HL-60/S4 treated with phorbol 12-myristate 13-acetate at 8.2 ng/mL for 4 days and 3 days (cell line): Measurements from ENCODE around the gene HOXB6.

Experiments used
- in situ Hi-C: fragments of 300-500 bp; cut with MboI; formaldehyde crosslinking; loops from 2 replicates; pipeline ENCODE4 v1.15.0; 2022; ENCODE audit warnings: low sequenced_read_pairs

HOXB6 gene

GRCh38 chr17:48596735-48597527, 7.9 kb downstream of the HOXB6 start:
- in situ Hi-C loops: loop anchor here (10.0 kb wide), 1 partner anchor 262 kb away; no protein-coding TSS in a partner anchor

- in situ Hi-C loops: loop anchor here (10.0 kb wide), 1 partner anchor 261 kb away; no protein-coding TSS in a partner anchor
These were observed 8.6 kb downstream of the HOXB6 start for GRCh38 chr17:48596000-48596734.

- in situ Hi-C loops: loop anchor here (10.0 kb wide), 1 partner anchor 261 kb away; no protein-coding TSS in a partner anchor
These were observed 9.3 kb downstream of the HOXB6 start for GRCh38 chr17:48595278-48595999.

- in situ Hi-C loops: loop anchor here (10.0 kb wide), 1 partner anchor 260 kb away; no protein-coding TSS in a partner anchor
These were observed 10.1 kb downstream of the HOXB6 start for GRCh38 chr17:48594538-48595277.

- in situ Hi-C loops: loop anchor here (10.0 kb wide), 1 partner anchor 259 kb away; no protein-coding TSS in a partner anchor
These were observed 10.8 kb downstream of the HOXB6 start for GRCh38 chr17:48593840-48594537.

- in situ Hi-C loops: loop anchor here (10.0 kb wide), 1 partner anchor 258 kb away; no protein-coding TSS in a partner anchor
These were observed 11.5 kb downstream of the HOXB6 start, which contains the start of gene HOXB5 for GRCh38 chr17:48593126-48593829. Gene HOXB5 (minus strand): TSS chr17:48593779. CDS start chr17:48593682, 97 bp downstream.

GRCh38 chr17:48592577-48592976, 12.2 kb downstream of the HOXB6 start:
- in situ Hi-C loops: loop anchor here (10.0 kb wide), 1 partner anchor 258 kb away; no protein-coding TSS in a partner anchor

GRCh38 chr17:48592057-48592514, 12.7 kb downstream of the HOXB6 start:
- in situ Hi-C loops: loop anchor here (10.0 kb wide), 1 partner anchor 257 kb away; no protein-coding TSS in a partner anchor

GRCh38 chr17:48591255-48592056, 13.3 kb downstream of the HOXB6 start:
- in situ Hi-C loops: loop anchor here (10.0 kb wide), 1 partner anchor 257 kb away; no protein-coding TSS in a partner anchor

GRCh38 chr17:48590607-48591161, 14.1 kb downstream of the HOXB6 start:
- in situ Hi-C loops: loop anchor here (10.0 kb wide), 1 partner anchor 256 kb away; no protein-coding TSS in a partner anchor

- in situ Hi-C loops: loop anchor here (10.0 kb wide), 1 partner anchor 255 kb away; no protein-coding TSS in a partner anchor
These were observed 14.8 kb downstream of the HOXB6 start, which contains the start of gene HOXB3 for GRCh38 chr17:48589831-48590606. Gene HOXB3 (minus strand): TSS chr17:48590241. CDS start chr17:48552474, 37,767 bp downstream.

GRCh38 chr17:48589060-48589830, 15.5 kb downstream of the HOXB6 start:
- in situ Hi-C loops: no loop called here

GRCh38 chr17:48588528-48588927, 16.3 kb downstream of the HOXB6 start:
- in situ Hi-C loops: no loop called here

- in situ Hi-C loops: no loop called here
These were observed 16.7 kb downstream of the HOXB6 start for GRCh38 chr17:48588074-48588415.

GRCh38 chr17:48587276-48588073, 17.3 kb downstream of the HOXB6 start:
- in situ Hi-C loops: no loop called here
